HG02981 (cell line): Measurements from ENCODE around the gene ZNF584.

ENCODE experiments used
- ATAC-seq: cut with Tn5 transposase; IDR thresholded peaks from one replicate; pipeline ENCODE4 v1.9.1; 2021; ENCODE audit warnings: mild to moderate bottlenecking, moderate library complexity; ENCODE audit not compliant: unreplicated experiment

The ZNF584 gene

DNA sequence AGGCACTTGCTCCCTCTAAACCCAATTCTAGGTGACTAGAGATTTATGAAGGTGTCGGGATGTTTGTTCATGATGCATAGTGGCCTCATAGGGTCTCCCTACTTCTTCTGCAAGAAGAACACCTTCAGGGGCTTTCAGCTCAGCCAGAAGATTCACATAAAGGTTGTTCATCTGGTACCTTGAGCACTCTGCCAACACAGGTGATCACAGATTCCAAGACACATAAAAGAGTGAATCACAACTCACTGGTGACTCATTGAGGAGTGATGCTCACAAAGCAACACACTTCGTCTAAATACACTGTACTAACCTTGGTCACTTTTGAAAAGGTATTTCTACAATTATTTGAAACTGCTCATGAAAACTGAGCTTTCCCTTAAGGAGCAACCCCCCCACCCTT, 51.6 kb downstream of the ZNF584 start:
- no peak for ATAC-seq

DNA sequence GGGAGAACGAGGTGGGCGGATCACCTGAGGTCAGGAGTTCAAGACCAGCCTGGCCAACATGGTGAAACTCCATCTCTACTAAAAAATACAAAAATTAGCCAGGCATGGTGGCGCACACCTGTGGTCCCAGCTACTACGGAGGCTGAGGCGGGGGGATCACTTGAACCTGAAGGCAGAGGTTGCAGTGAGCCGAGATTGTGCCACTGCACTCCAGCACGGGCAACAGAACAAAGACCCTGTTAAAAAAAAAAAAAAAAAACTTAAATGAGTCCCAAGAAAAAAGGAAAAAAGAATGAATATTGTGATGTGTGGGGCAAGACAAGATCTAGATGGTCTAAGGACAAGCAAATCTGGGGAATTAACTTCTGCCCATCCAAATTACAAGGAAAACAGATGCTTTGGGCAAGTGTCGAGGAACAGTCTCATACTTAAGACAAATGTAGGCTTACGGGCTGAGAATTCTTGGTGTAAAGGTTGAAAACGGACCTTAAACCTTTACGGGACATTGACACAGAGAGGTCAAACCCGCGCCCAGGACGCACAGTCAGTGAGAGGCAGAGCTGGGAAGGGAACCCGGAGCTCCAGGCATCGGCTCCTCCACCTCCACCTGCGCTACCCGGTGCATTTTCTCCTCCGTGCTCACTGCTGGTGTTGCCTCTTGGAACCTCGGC, 57.8 kb downstream of the ZNF584 start:
- ATAC-seq, result no peak

DNA sequence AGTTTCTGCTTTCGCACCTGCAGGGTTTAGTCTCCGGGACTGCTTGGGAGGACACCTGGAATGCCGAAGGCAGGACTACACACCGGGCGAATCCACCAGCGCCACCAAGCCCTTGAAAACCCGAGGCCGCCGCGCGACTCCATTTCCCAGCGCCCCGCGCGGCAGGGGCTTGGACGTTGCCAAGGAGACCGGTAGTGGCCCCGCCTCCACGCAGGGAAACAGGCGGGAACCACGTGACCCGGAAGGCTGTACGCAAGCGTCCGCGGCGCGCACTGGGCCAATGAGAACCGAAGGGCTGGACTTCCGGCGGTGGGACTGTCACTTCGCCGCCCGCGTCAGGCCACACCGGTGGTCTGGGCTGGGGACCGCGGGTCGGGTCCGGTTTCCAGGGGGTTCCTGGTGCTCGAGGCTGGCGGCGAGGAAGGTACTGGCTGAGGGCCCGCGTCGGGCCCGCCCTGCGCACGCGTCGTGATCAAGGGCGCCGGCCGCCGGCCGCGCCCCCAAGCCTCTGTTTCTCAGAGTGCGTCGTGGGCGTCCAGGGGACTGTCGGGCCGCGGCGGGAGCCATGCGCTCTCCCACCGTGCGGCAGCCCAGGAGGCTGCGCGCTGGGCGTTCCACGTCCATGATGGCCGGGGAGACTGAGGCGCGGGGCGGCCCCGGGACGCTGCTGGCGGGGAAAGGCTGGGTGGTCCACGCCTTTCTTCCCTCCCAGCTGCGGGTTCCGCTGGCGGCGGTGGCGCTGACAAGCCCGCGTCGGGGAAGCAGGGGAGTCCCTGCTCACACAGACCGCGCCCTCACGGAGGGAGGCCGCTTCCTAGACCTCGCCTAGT, 58.5 kb downstream of the ZNF584 start, which contains the start of gene ZNF324:
TSS of gene ZNF324 (plus strand) at position 321 of the 830 bp plus-strand sequence. CDS start 2,106 bp downstream, outside the sequence.
- peak; percentile 90 for ATAC-seq
